Astrocyte of the cerebellum (primary cell): ENCODE measurements around the gene SEMA5A.

Source experiments
- DNase-seq: peaks from one replicate; pipeline ENCODE4 v3.0.0-alpha.2; 2011; ENCODE audit warnings: low read depth
- H3K4me3 ChIP-seq: 2 replicates; pipeline ENCODE4 v1.5.1; 2011; ENCODE audit warnings: mild to moderate bottlenecking, low read depth, low read length, moderate library complexity
- in situ Hi-C: cut with HindIII; loops from 2 replicates; pipeline ENCODE4 v1.10.0; 2017; ENCODE audit warnings: low sequenced_read_pairs
- TF ChIP-seq, protein P1 (sequence below): IDR thresholded peaks from 2 replicates; pipeline ENCODE4 v1.5.1; 2012; ENCODE audit warnings: low read length, low read depth, moderate library complexity, mild to moderate bottlenecking; ENCODE audit errors: missing control alignments

The SEMA5A gene

GRCh38 chr5:9297134-9297533, 248.7 kb downstream of the SEMA5A start:
- TF ChIP-seq, protein P1, sequence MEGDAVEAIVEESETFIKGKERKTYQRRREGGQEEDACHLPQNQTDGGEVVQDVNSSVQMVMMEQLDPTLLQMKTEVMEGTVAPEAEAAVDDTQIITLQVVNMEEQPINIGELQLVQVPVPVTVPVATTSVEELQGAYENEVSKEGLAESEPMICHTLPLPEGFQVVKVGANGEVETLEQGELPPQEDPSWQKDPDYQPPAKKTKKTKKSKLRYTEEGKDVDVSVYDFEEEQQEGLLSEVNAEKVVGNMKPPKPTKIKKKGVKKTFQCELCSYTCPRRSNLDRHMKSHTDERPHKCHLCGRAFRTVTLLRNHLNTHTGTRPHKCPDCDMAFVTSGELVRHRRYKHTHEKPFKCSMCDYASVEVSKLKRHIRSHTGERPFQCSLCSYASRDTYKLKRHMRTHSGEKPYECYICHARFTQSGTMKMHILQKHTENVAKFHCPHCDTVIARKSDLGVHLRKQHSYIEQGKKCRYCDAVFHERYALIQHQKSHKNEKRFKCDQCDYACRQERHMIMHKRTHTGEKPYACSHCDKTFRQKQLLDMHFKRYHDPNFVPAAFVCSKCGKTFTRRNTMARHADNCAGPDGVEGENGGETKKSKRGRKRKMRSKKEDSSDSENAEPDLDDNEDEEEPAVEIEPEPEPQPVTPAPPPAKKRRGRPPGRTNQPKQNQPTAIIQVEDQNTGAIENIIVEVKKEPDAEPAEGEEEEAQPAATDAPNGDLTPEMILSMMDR, result no peak
- no peak overlapping the region for H3K4me3 ChIP-seq
- no peak for DNase-seq
- in situ Hi-C loops, result no loop called here

- DNase-seq, result no peak
- in situ Hi-C loops, result no loop called here
- TF ChIP-seq, protein P1, result no peak
- H3K4me3 ChIP-seq, result no peak overlapping the region
Observed at GRCh38 chr5:9295466-9295801, 250.4 kb downstream of the SEMA5A start.

GRCh38 chr5:9294793-9295465, 250.9 kb downstream of the SEMA5A start:
- no peak for DNase-seq
- in situ Hi-C loops, result no loop called here
- TF ChIP-seq, protein P1, result no peak
- H3K4me3 ChIP-seq, result no peak overlapping the region

DNA sequence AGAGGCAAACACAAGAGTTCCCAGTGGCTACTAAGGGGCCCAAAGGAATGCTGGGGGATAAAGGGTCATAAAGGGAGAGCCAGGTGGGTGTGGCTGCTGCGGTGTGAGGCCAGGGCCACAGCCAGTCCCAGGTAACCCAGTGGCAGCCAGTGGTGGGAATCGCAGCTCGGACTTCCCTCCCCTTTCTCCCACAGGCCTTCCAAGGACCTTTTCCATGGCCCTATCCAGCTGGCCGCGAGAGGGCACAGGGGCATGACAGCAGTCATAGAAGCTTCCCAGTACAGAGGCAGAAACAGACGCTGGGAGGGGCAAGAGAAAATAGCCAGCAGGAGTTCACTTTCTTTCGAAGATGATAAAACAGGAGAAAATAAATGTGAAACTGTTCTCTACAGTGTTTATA, 257.6 kb downstream of the SEMA5A start:
- no peak for DNase-seq
- no peak overlapping the region for H3K4me3 ChIP-seq
- in situ Hi-C loops, result no loop called here
- TF ChIP-seq, protein P1, result no peak

DNA sequence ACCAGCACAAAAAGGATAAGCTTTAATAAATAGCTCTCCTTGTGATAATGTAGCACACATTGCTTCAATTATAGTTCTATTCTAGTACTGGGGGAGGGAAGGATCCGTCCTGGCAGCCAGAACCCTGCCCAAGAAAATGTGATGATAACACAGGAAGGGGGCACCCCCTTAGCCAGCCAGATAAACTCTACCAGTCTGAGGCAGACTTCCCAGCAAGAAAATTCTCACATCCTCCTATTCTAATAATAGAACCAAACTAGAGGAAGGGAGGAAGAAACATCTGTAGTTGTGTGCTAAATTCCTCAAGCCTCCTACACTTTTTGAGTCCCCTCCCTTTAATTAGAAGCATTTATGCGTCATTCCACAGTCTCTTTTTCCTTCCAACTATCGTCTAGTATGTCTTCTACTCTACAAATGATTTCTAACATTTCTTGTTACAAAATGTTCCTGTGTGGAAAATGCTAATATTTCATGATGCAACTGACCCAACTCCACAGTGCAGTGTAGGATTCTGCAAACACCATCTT, 261.0 kb downstream of the SEMA5A start:
- TF ChIP-seq, protein P1, result no peak
- in situ Hi-C loops, result no loop called here
- no peak overlapping the region for H3K4me3 ChIP-seq
- no peak for DNase-seq

GRCh38 chr5:9284272-9284671, 261.6 kb downstream of the SEMA5A start:
- H3K4me3 ChIP-seq, result no peak overlapping the region

More at GRCh38 chr5:9284272-9284671, 261.6 kb downstream of the SEMA5A start:
- TF ChIP-seq, protein P1, result no peak
- no peak for DNase-seq
- in situ Hi-C loops, result no loop called here
